Prostate gland (tissue), 2 donors: ENCODE data around the gene TPM2. TPM values are rescaled to one million over a fixed set of nuclear protein-coding genes. Genes with fewer than 3 reads are reported as not detected.

Source experiments
- DNase-seq: peaks from one replicate; pipeline ENCODE4 v3.0.0-alpha.2; 2019; ENCODE audit warnings: low spot score
- H3K27ac ChIP-seq, 2 donors: fragments of 200-600 bp; sonication (generic); 2 replicates each; pipeline ENCODE4 v1.5.1; 2017 to 2019
- H3K27me3 ChIP-seq: fragments of 200-600 bp; sonication (generic); replicated peaks from 2 replicates; pipeline ENCODE4 v1.5.1; 2019; ENCODE audit not compliant: insufficient read depth
- H3K36me3 ChIP-seq, 2 donors: fragments of 200-600 bp; sonication (generic); 1 replicate in 1 of 2; 2 replicates in 1 of 2; pipeline versions ENCODE4 v1.5.1 to v1.8.1; 2017 to 2019
- H3K4me1 ChIP-seq: fragments of 200-600 bp; sonication (generic); replicated peaks from 2 replicates; pipeline ENCODE4 v1.5.1; 2019
- H3K4me3 ChIP-seq, 2 donors: fragments of 200-600 bp; sonication (generic); 2 replicates each; pipeline ENCODE4 v1.5.1; 2017 to 2019
- H3K9me3 ChIP-seq: fragments of 200-600 bp; sonication (generic); 2 replicates; pipeline ENCODE4 v1.5.1; 2017
- POLR2A ChIP-seq: fragments of 450-650 bp; IDR thresholded peaks from one replicate; pipeline ENCODE4 v1.6.1; 2016; ENCODE audit warnings: antibody characterized with exemption, mild to moderate bottlenecking
- POLR2AphosphoS5 ChIP-seq: sonication (generic); formaldehyde crosslinking; IDR thresholded peaks from one replicate; pipeline ENCODE4 v1.6.1; 2017; ENCODE audit warnings: antibody characterized with exemption
- WGBS: methylation state at CpG from one replicate; pipeline ENCODE4 v1.1.5; 2018; 5-methylcytosine and 5-hydroxymethylcytosine counted together
- intact Hi-C: fragments of 100-400 bp; cut with DNase I; formaldehyde crosslinking; loops from one replicate; pipeline ENCODE4 v1.14.2; 2022
- total RNA-seq, 2 donors: library from RNA; depleted of rRNA; stranded (reverse); fragments of >200 nt; gene quantifications; one replicate each; pipeline ENCODE4 v1.1.0, GENCODE V29; 2016
- TF ChIP-seq, protein P1 (sequence below), 4 experiments: fragments of 200-600 bp in 2 of 4; fragments of 450-650 bp in 2 of 4; sonication (generic) in 2 of 4; IDR thresholded peaks; 1 replicate in 3 of 4; 2 replicates in 1 of 4; pipeline ENCODE4 v1.5.1; 2016 to 2019; ENCODE audit warnings: antibody characterized with exemption in 4 of 4, mild to moderate bottlenecking in 2 of 4, moderate library complexity in 2 of 4

Gene TPM2
- total RNA-seq, 2 donors from 2014 or later = 1,037 to 1,042 TPM

GRCh38 chr9:35661756-35662350, 27.9 kb downstream of the TPM2 start:
- intact Hi-C loops = loop anchor here (5.0 kb wide), 1 partner anchor 35 kb away; no protein-coding TSS in a partner anchor
- Histone ChIP-seq H3K27me3 (no peaks in the 10 kb centered on the region), H3K4me3 (no peak overlapping the region), H3K9me3 (no peaks in the 10 kb centered on the region), H3K36me3 (no peaks in the 10 kb centered on the region), H3K4me1 (no peaks in the 10 kb centered on the region), H3K27ac (peak overlapping the region; percentile 85 to 93)
- TF ChIP-seq, protein P1, sequence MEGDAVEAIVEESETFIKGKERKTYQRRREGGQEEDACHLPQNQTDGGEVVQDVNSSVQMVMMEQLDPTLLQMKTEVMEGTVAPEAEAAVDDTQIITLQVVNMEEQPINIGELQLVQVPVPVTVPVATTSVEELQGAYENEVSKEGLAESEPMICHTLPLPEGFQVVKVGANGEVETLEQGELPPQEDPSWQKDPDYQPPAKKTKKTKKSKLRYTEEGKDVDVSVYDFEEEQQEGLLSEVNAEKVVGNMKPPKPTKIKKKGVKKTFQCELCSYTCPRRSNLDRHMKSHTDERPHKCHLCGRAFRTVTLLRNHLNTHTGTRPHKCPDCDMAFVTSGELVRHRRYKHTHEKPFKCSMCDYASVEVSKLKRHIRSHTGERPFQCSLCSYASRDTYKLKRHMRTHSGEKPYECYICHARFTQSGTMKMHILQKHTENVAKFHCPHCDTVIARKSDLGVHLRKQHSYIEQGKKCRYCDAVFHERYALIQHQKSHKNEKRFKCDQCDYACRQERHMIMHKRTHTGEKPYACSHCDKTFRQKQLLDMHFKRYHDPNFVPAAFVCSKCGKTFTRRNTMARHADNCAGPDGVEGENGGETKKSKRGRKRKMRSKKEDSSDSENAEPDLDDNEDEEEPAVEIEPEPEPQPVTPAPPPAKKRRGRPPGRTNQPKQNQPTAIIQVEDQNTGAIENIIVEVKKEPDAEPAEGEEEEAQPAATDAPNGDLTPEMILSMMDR (IDR thresholded peaks at IDR 0.05) = no peak
- TF ChIP-seq POLR2A = no peak
- DNase-seq = no peak
- WGBS = 80% methylated on average over 3 of the region's 3 CpGs

DNA sequence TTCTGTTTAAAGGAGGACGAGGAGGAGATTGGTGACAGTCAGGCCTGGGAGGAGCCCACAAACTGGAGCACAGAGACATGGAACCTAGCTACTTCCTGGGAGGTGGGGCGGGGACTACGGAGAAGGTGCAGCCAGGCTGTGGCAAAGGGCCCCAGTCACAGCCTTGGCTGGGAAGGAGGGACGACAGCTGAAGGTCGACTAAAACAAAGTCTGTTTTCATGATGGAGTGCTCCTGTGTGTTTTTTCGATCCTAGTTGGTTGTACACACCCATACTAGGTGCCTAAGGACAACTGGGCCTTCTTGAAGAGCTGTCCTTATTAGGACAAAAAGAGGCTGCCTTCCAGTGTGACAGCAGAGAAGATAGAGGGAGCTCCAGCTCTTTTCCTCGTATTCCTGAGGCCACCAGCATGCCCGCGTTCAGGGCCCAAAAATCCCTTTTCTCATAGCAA, 28.7 kb downstream of the TPM2 start:
- Histone ChIP-seq H3K4me3 (no peak overlapping the region), H3K36me3 (no peaks in the 10 kb centered on the region), H3K9me3 (no peaks in the 10 kb centered on the region), H3K4me1 (no peaks in the 10 kb centered on the region), H3K27me3 (no peaks in the 10 kb centered on the region), H3K27ac (peak overlapping the region; percentile 85 to 93)
- intact Hi-C loops = loop anchor here (5.0 kb wide), 1 partner anchor 36 kb away; no protein-coding TSS in a partner anchor
- no peak for DNase-seq
- WGBS = 61% methylated on average over 9 of the region's 9 CpGs
- TF ChIP-seq POLR2AphosphoS5 (peak; percentile 43), POLR2A (no peak)
- TF ChIP-seq, protein P1 (IDR thresholded peaks at IDR 0.05) = peak in 3 of 4 experiments; percentile 25 to 52 (median 48)

GRCh38 chr9:35659340-35659739, 30.4 kb downstream of the TPM2 start:
- H3K36me3 ChIP-seq = no peaks in the 10 kb centered on the region
- no peak for DNase-seq
- no peaks in the 10 kb centered on the region for H3K4me1 ChIP-seq
- TF ChIP-seq, protein P1 (IDR thresholded peaks at IDR 0.05) = no peak
- peak; percentile 29 for TF ChIP-seq POLR2AphosphoS5
- H3K27me3 ChIP-seq = no peaks in the 10 kb centered on the region
- intact Hi-C loops = loop anchor here (5.0 kb wide), 1 partner anchor 73 kb away; the partner anchor contains the start of genes CREB3 and TLN1
- H3K4me3 ChIP-seq = peak overlapping the region in 1 of 2 donors; percentile 84
- peak overlapping the region; percentile 85 to 93 for H3K27ac ChIP-seq
- WGBS = 56% methylated on average over 3 of the region's 3 CpGs
- no peaks in the 10 kb centered on the region for H3K9me3 ChIP-seq

DNA sequence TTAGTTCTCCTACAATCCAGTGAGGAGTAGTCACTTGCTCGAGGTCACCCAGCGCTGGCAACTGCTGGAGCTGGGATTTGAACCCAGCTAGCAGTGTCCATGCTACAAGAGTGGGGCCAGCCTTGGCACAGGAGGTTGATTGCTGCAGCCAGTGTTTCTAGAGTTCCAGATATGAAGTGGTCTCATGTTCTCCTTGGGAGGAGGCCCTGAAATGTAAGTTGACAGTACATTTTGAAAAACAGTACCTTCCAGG, 30.8 kb downstream of the TPM2 start:
- no peaks in the 10 kb centered on the region for H3K4me1 ChIP-seq
- H3K27me3 ChIP-seq = no peaks in the 10 kb centered on the region
- intact Hi-C loops = loop anchor here (5.0 kb wide), 1 partner anchor 73 kb away; the partner anchor contains the start of genes CREB3 and TLN1

More for the DNA sequence above, 30.8 kb downstream of the TPM2 start:
- TF ChIP-seq, protein P1 (IDR thresholded peaks at IDR 0.05) = no peak
- TF ChIP-seq POLR2A = no peak
- TF ChIP-seq POLR2AphosphoS5 = no peak
- Histone ChIP-seq H3K27ac (peak overlapping the region; percentile 85 to 93), H3K9me3 (no peaks in the 10 kb centered on the region), H3K36me3 (no peaks in the 10 kb centered on the region), H3K4me3 (peak overlapping the region; percentile 84 to 91)
- DNase-seq = no peak
- WGBS = 7% methylated on average over 2 of the region's 2 CpGs
